ENCODE measurements around the gene KCNMA1. TPM values are rescaled to one million over a fixed set of nuclear protein-coding genes. Genes with fewer than 3 reads are reported as not detected.

KCNMA1 gene
- total RNA-seq, 1 experiment from 2014 or later: 0.49 TPM

DNA sequence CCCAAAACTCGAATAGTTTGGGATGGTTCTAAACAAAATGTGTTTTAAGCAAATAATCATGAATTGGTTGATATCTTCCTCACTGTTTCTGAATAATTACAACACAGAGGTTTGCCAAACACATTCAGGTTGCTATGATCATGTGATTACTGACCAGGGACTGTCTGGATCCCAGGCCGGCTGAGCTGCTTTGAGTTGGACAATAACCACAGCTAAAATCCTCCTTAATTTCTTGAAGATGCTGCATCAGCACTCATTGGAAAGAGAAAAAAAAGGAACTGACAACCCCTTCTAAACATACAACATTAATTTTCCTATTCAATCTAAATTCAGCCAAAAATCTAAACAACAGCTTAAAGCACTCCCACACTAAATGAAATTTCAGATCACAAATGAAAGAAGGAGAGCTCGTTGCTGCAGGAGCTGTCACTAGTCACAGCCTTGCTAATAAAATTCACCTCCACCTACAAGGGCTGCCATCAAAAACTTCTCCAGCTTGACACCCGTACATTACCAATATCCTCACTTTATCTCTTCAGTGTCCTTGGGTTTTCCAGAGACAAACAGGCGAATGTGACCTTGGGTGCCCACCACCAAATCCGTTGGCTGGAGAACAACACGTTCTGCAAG, 560.2 kb downstream of the KCNMA1 start:
- H4K20me1 ChIP-seq (ENCODE audit: insufficient read depth): no peaks in the 10 kb centered on the region
- no peak overlapping the region for H3K4me2 ChIP-seq (ENCODE audit: low read length)
- no peak overlapping the region for H2AFZ ChIP-seq (ENCODE audit: low read depth, low read length, poor library complexity, severe bottlenecking)
- no peaks in the 10 kb centered on the region for H3K9me2 ChIP-seq (ENCODE audit: insufficient read depth)
- ATAC-seq: no peak
- no peak for DNase-seq (ENCODE audit: low read depth, low spot score)
- CTCF ChIA-PET: no interaction called here
- no peaks in the 10 kb centered on the region for H3K36me3 ChIP-seq (ENCODE audit: control insufficient read depth in 1 of 2, insufficient read depth in 2 of 2, low read length in 2 of 2)
- H3K9ac ChIP-seq (ENCODE audit: low read length): no peak overlapping the region
- H3K79me2 ChIP-seq (ENCODE audit: insufficient read depth, low read length): no peaks in the 10 kb centered on the region
- H3K27ac ChIP-seq (ENCODE audit: low read depth, low read length): no peak overlapping the region
- TF ChIP-seq, protein P1, sequence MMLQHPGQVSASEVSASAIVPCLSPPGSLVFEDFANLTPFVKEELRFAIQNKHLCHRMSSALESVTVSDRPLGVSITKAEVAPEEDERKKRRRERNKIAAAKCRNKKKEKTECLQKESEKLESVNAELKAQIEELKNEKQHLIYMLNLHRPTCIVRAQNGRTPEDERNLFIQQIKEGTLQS (IDR thresholded peaks at IDR 0.05): no peak
- TF ChIP-seq ZFX (IDR thresholded peaks at IDR 0.05) (no peak), CEBPB (IDR thresholded peaks at IDR 0.05; ENCODE audit: low read depth) (no peak), EGR1 (IDR thresholded peaks at IDR 0.05; ENCODE audit: low read depth) (no peak), RAD21 (IDR thresholded peaks at IDR 0.05; ENCODE audit: low read depth) (no peak), SRF (IDR thresholded peaks at IDR 0.05; ENCODE audit: low read depth) (no peak), CBX3 (IDR thresholded peaks at IDR 0.05; ENCODE audit: low read depth) (no peak), TCF7L2 (IDR thresholded peaks at IDR 0.05; ENCODE audit: borderline replicate concordance, extremely low read depth, insufficient read depth, insufficient read length) (no peak), POLR2A (IDR thresholded peaks at IDR 0.05; ENCODE audit: borderline replicate concordance, extremely low read depth, insufficient read depth, insufficient read length) (no peak)
- TF ChIP-seq, protein P2, sequence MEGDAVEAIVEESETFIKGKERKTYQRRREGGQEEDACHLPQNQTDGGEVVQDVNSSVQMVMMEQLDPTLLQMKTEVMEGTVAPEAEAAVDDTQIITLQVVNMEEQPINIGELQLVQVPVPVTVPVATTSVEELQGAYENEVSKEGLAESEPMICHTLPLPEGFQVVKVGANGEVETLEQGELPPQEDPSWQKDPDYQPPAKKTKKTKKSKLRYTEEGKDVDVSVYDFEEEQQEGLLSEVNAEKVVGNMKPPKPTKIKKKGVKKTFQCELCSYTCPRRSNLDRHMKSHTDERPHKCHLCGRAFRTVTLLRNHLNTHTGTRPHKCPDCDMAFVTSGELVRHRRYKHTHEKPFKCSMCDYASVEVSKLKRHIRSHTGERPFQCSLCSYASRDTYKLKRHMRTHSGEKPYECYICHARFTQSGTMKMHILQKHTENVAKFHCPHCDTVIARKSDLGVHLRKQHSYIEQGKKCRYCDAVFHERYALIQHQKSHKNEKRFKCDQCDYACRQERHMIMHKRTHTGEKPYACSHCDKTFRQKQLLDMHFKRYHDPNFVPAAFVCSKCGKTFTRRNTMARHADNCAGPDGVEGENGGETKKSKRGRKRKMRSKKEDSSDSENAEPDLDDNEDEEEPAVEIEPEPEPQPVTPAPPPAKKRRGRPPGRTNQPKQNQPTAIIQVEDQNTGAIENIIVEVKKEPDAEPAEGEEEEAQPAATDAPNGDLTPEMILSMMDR (IDR thresholded peaks at IDR 0.05 in 2 of 3, conservative IDR thresholded peaks at IDR 0.05 in 1 of 3; ENCODE audit: borderline replicate concordance in 1 of 3, insufficient read depth in 1 of 3, low read depth in 2 of 3, low read length in 2 of 3): no peak
- TF ChIP-seq, protein P3, sequence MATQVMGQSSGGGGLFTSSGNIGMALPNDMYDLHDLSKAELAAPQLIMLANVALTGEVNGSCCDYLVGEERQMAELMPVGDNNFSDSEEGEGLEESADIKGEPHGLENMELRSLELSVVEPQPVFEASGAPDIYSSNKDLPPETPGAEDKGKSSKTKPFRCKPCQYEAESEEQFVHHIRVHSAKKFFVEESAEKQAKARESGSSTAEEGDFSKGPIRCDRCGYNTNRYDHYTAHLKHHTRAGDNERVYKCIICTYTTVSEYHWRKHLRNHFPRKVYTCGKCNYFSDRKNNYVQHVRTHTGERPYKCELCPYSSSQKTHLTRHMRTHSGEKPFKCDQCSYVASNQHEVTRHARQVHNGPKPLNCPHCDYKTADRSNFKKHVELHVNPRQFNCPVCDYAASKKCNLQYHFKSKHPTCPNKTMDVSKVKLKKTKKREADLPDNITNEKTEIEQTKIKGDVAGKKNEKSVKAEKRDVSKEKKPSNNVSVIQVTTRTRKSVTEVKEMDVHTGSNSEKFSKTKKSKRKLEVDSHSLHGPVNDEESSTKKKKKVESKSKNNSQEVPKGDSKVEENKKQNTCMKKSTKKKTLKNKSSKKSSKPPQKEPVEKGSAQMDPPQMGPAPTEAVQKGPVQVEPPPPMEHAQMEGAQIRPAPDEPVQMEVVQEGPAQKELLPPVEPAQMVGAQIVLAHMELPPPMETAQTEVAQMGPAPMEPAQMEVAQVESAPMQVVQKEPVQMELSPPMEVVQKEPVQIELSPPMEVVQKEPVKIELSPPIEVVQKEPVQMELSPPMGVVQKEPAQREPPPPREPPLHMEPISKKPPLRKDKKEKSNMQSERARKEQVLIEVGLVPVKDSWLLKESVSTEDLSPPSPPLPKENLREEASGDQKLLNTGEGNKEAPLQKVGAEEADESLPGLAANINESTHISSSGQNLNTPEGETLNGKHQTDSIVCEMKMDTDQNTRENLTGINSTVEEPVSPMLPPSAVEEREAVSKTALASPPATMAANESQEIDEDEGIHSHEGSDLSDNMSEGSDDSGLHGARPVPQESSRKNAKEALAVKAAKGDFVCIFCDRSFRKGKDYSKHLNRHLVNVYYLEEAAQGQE (IDR thresholded peaks at IDR 0.05; ENCODE audit: low read depth): no peak
- TF ChIP-seq, protein P4, sequence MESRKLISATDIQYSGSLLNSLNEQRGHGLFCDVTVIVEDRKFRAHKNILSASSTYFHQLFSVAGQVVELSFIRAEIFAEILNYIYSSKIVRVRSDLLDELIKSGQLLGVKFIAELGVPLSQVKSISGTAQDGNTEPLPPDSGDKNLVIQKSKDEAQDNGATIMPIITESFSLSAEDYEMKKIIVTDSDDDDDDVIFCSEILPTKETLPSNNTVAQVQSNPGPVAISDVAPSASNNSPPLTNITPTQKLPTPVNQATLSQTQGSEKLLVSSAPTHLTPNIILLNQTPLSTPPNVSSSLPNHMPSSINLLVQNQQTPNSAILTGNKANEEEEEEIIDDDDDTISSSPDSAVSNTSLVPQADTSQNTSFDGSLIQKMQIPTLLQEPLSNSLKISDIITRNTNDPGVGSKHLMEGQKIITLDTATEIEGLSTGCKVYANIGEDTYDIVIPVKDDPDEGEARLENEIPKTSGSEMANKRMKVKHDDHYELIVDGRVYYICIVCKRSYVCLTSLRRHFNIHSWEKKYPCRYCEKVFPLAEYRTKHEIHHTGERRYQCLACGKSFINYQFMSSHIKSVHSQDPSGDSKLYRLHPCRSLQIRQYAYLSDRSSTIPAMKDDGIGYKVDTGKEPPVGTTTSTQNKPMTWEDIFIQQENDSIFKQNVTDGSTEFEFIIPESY (IDR thresholded peaks at IDR 0.05; ENCODE audit: extremely low read depth, insufficient replicate concordance, low read length): no peak
- TF ChIP-seq, protein P5, sequence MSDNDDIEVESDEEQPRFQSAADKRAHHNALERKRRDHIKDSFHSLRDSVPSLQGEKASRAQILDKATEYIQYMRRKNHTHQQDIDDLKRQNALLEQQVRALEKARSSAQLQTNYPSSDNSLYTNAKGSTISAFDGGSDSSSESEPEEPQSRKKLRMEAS (IDR thresholded peaks at IDR 0.05): no peak
- RAD21 ChIA-PET (ENCODE audit: low non-redundant PET in 1 of 2, low total read pairs in 2 of 2, uncharacterized antibody in 2 of 2, unreplicated experiment in 2 of 2): no interaction called here
- POLR2A ChIA-PET: no interaction called here
- no peaks in the 10 kb centered on the region for H3K4me1 ChIP-seq (ENCODE audit: control insufficient read depth in 1 of 2, insufficient read depth in 2 of 2, low read length in 2 of 2)
- no peaks in the 10 kb centered on the region for H3K9me3 ChIP-seq (ENCODE audit: control insufficient read depth in 1 of 2, insufficient read depth in 1 of 2, low read depth in 1 of 2, low read length in 2 of 2)
- no TSS peak for BruUV-seq (replicated peaks)
- no peak overlapping the region for H3K4me3 ChIP-seq (replicated peaks in 1 of 2; ENCODE audit: low read depth in 1 of 2, low read length in 2 of 2)
- intact Hi-C loops (cut with micrococcal nuclease): no loop called here
- peaks cover 65% of the 10 kb centered on the region for H3K27me3 ChIP-seq (ENCODE audit: insufficient read depth, low read length)

Data from HCT116 (cell line).